Measurements from ENCODE around the gene GAB4. TPM values are rescaled to one million over a fixed set of nuclear protein-coding genes. Genes with fewer than 3 reads are reported as not detected.

GAB4 gene
- total and polyA plus RNA-seq, 2 of the 13 experiments (the other 11 are each of a cell fraction or from before 2014, with no cell fraction given) = not detected

- ChIA-PET CTCF (ENCODE audit: low intra/inter-chr PET ratio, low total read pairs) (no interaction called here), POLR2A (no interaction called here)
- H3K27me3 ChIP-seq (ENCODE audit: control insufficient read depth in 1 of 2, insufficient read depth in 2 of 2, low read length in 2 of 2) = no peaks in the 10 kb centered on the region; a peak in 2 of 5 replicates
- no peak for TF ChIP-seq ZFP36L1 (CRISPR knock-in tag; IDR thresholded peaks at IDR 0.05)
- no peak for TF ChIP-seq KDM4B (CRISPR knock-in tag; IDR thresholded peaks at IDR 0.05)
- TF ChIP-seq ZNF205 (CRISPR knock-in tag; IDR thresholded peaks at IDR 0.05) = no peak
- TF ChIP-seq BCL3 (CRISPR knock-in tag; IDR thresholded peaks at IDR 0.05) = no peak
- TF ChIP-seq NFAT5 (CRISPR knock-in tag; IDR thresholded peaks at IDR 0.05) = no peak
- TF ChIP-seq MEIS1 (CRISPR knock-in tag; IDR thresholded peaks at IDR 0.05; ENCODE audit: borderline replicate concordance) = no peak
- no peak for TF ChIP-seq KDM5B (CRISPR knock-in tag; IDR thresholded peaks at IDR 0.05; ENCODE audit: borderline replicate concordance)
- TF ChIP-seq IKZF4 (CRISPR knock-in tag; IDR thresholded peaks at IDR 0.05; ENCODE audit: borderline replicate concordance, low read depth, not compliant biosample characterization) = no peak
- TF ChIP-seq TCF7L2 (IDR thresholded peaks at IDR 0.05; ENCODE audit: low read depth, low read length) = no peak
- no peak for TF ChIP-seq MXD3 (CRISPR knock-in tag; IDR thresholded peaks at IDR 0.05)
- TF ChIP-seq KDM1A (CRISPR knock-in tag; IDR thresholded peaks at IDR 0.05) = no peak
- TF ChIP-seq ZNF34 (CRISPR knock-in tag; IDR thresholded peaks at IDR 0.05; ENCODE audit: borderline replicate concordance) = no peak
- no peak for TF ChIP-seq DDIT3 (CRISPR knock-in tag; IDR thresholded peaks at IDR 0.05)
- TF ChIP-seq ZBTB10 (CRISPR knock-in tag; IDR thresholded peaks at IDR 0.05; ENCODE audit: borderline replicate concordance) = no peak
- H3K4me2 ChIP-seq (ENCODE audit: low read depth, low read length) = no peak overlapping the region
- no peaks in the 10 kb centered on the region for H3K36me3 ChIP-seq (replicated peaks in 1 of 2; ENCODE audit: control insufficient read depth in 1 of 2, insufficient read depth in 2 of 2, low read length in 2 of 2)
- in situ Hi-C loops (cut with HindIII; ENCODE audit: extremely low pct_ligation_motif_present, low pct_unique_long_range_greater_than_20kb) (no loop called here), intact Hi-C loops (cut with micrococcal nuclease; ENCODE audit: unreplicated experiment) (no loop called here)
- WGBS (ENCODE audit: low lambda C conversion rate) = 0% methylated on average over 1 of the region's 5 CpGs
- H3K27ac ChIP-seq (ENCODE audit: extremely low read length, insufficient read depth, low read length) = no peak overlapping the region
- no peaks in the 10 kb centered on the region for H3K9me3 ChIP-seq (ENCODE audit: low read length)
- no peak overlapping the region for H3K9ac ChIP-seq (ENCODE audit: insufficient read depth, low read depth, low read length)
- H3K4me3 ChIP-seq (replicated peaks in 1 of 3; ENCODE audit: insufficient read depth in 1 of 3, low read depth in 2 of 3, low read length in 3 of 3) = no peak overlapping the region
- no peaks in the 10 kb centered on the region for H4K20me1 ChIP-seq (ENCODE audit: insufficient read depth, low read length)
- no peaks in the 10 kb centered on the region for H3K79me2 ChIP-seq (ENCODE audit: insufficient read depth, low read length)
- FAIRE-seq (no peak), DNase-seq (ENCODE audit: low spot score) (no peak), ATAC-seq (no peak)
- no TSS peak for BruUV-seq (replicated peaks)
- no peaks in the 10 kb centered on the region for H3K4me1 ChIP-seq (ENCODE audit: insufficient read depth, low read length)
- H2AFZ ChIP-seq (ENCODE audit: low read length) = no peak overlapping the region
Observed at GRCh38 chr22:16914006-16914405, 94.0 kb downstream of the GAB4 start.

Data from HepG2 (cell line).